Mammary epithelial cell (primary cell): Measurements from ENCODE around the gene TENM4.

ENCODE experiments used
- CTCF ChIP-seq, 2 donors: IDR thresholded peaks in 1 of 2; conservative IDR thresholded peaks in 1 of 2; 2 replicates each; pipeline ENCODE4 v1.5.1; 2011 to 2012; ENCODE audit warnings: inconsistent platforms in 2 of 2, low read length in 2 of 2, mild to moderate bottlenecking in 2 of 2, control low read depth in 1 of 2, low read depth in 1 of 2; ENCODE audit not compliant: insufficient read depth in 1 of 2; ENCODE audit errors: extremely low read depth in 1 of 2
- EZH2 ChIP-seq: IDR thresholded peaks from 2 replicates; pipeline ENCODE4 v1.6.1; 2012; ENCODE audit warnings: low read length, inconsistent platforms, borderline replicate concordance

DNA sequence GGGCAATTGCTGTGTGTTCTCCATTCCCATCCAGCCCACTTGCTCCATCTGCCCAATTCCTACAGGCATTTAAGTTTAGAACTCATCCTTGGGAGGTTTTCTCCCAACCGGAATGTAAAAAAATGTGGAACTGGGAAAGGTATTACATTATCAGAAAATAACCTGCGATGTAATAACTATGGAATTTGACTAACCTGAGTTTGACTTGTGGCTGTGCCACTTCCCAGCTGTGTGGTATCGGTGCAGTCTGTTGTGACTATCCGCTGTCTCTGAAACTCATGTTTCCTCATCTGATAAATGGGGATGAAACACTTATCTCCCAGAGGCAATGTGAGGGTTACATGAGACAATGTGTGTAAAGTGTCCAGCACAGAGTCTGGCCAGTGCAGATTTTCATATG, 77.6 kb downstream of the TENM4 start:
- TF ChIP-seq CTCF (conservative IDR thresholded peaks at IDR 0.05 in 1 of 2, IDR thresholded peaks at IDR 0.05 in 1 of 2; ENCODE audit: extremely low read depth in 1 of 2, insufficient read depth in 1 of 2, low read depth in 1 of 2, low read length in 2 of 2) (peak in 1 of 2 donors; percentile 1), EZH2 (no peak)
